Measurements from ENCODE around the gene SFXN4. TPM values are rescaled to one million over a fixed set of nuclear protein-coding genes. Genes with fewer than 3 reads are reported as not detected.

The SFXN4 gene
- total and polyA plus RNA-seq, 2 experiments from 2014 or later: 18.6 to 22.3 TPM

DNA sequence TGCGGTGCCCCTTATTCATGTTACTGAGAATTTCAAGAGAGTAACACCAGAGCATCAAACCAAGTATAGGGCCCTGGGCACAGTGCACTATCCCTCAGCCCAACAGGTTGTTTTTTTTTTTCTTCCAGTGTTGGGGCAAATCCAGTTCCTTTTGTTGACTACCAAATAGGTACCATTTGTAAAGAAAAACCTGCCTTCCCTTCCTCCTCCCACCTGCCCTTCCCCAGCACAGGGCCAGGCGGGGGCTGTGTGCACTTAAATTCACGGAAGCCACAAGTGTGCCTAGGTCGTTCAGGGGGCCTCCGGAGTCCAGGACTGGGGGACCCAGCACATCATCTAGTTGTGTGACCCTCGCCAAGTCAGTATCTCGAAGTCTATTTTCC lies 595 bp upstream of the SFXN4 start (continued):
- TF ChIP-seq, protein P1, sequence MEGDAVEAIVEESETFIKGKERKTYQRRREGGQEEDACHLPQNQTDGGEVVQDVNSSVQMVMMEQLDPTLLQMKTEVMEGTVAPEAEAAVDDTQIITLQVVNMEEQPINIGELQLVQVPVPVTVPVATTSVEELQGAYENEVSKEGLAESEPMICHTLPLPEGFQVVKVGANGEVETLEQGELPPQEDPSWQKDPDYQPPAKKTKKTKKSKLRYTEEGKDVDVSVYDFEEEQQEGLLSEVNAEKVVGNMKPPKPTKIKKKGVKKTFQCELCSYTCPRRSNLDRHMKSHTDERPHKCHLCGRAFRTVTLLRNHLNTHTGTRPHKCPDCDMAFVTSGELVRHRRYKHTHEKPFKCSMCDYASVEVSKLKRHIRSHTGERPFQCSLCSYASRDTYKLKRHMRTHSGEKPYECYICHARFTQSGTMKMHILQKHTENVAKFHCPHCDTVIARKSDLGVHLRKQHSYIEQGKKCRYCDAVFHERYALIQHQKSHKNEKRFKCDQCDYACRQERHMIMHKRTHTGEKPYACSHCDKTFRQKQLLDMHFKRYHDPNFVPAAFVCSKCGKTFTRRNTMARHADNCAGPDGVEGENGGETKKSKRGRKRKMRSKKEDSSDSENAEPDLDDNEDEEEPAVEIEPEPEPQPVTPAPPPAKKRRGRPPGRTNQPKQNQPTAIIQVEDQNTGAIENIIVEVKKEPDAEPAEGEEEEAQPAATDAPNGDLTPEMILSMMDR (conservative IDR thresholded peaks at IDR 0.05; ENCODE audit: low read depth in 2 of 2): no peak
- TF ChIP-seq, protein P2, sequence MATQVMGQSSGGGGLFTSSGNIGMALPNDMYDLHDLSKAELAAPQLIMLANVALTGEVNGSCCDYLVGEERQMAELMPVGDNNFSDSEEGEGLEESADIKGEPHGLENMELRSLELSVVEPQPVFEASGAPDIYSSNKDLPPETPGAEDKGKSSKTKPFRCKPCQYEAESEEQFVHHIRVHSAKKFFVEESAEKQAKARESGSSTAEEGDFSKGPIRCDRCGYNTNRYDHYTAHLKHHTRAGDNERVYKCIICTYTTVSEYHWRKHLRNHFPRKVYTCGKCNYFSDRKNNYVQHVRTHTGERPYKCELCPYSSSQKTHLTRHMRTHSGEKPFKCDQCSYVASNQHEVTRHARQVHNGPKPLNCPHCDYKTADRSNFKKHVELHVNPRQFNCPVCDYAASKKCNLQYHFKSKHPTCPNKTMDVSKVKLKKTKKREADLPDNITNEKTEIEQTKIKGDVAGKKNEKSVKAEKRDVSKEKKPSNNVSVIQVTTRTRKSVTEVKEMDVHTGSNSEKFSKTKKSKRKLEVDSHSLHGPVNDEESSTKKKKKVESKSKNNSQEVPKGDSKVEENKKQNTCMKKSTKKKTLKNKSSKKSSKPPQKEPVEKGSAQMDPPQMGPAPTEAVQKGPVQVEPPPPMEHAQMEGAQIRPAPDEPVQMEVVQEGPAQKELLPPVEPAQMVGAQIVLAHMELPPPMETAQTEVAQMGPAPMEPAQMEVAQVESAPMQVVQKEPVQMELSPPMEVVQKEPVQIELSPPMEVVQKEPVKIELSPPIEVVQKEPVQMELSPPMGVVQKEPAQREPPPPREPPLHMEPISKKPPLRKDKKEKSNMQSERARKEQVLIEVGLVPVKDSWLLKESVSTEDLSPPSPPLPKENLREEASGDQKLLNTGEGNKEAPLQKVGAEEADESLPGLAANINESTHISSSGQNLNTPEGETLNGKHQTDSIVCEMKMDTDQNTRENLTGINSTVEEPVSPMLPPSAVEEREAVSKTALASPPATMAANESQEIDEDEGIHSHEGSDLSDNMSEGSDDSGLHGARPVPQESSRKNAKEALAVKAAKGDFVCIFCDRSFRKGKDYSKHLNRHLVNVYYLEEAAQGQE (IDR thresholded peaks at IDR 0.05; ENCODE audit: unreplicated experiment): no peak
- TF ChIP-seq POLR2AphosphoS5 (IDR thresholded peaks at IDR 0.05; ENCODE audit: low read depth): no peak
- TF ChIP-seq CREB1 (CRISPR knock-in tag; IDR thresholded peaks at IDR 0.05; ENCODE audit: low read depth): no peak
- no peak for TF ChIP-seq ZNF331 (CRISPR knock-in tag; IDR thresholded peaks at IDR 0.05; ENCODE audit: low read depth)
- TF ChIP-seq JUNB (IDR thresholded peaks at IDR 0.05; ENCODE audit: unreplicated experiment): no peak
- no peak for TF ChIP-seq STAT1 (IDR thresholded peaks at IDR 0.05; ENCODE audit: unreplicated experiment)
- no peak for TF ChIP-seq NANOG (IDR thresholded peaks at IDR 0.05; ENCODE audit: borderline replicate concordance)
- TF ChIP-seq ZNF114 (CRISPR knock-in tag; IDR thresholded peaks at IDR 0.05): no peak
- TF ChIP-seq EZH2phosphoT487 (IDR thresholded peaks at IDR 0.05; ENCODE audit: unreplicated experiment): no peak
- TF ChIP-seq EZH2 (IDR thresholded peaks at IDR 0.05; ENCODE audit: low read depth, unreplicated experiment): no peak

DNA sequence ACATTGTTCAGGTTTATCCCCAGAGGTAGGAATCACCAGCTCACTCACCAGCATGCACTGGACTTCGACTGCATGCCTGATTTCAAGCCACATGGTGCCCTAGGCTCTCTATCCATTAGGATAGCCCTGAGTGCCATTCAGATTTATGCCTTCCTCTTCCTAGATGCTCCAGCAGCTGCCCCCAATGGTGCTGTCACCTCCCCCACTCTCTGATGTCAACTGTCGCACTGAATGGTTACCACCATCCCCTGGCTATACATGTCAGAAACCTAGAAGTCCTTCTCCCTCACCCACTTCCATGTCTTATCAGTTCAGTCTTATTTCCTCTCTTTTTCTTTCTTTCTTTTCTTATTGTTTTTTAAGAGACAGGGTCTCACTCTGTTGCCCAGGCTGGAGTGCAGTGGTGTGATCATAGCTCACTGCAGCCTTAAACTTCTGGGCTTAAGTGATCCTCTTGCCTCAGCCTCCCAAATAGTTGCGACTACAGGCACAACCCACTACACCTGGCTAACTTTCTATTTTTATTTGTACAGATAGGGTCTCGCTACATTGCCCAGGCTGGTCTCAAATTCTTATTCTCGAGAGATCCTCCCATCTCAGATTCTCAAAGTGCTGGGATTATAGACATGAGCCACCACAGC lies 2.9 kb downstream of the SFXN4 start:
- H3K4me3 Mint-ChIP-seq: no peak overlapping the region
- peaks cover 32% of the 10 kb centered on the region for H3K36me3 Mint-ChIP-seq (ENCODE audit: low read depth)
- H3F3A ChIP-seq (replicated peaks; ENCODE audit: low read depth): peaks cover 11% of the 10 kb centered on the region; the same call in 1 of the 2 replicates
- H3K79me2 ChIP-seq (replicated peaks; ENCODE audit: insufficient read depth): peaks cover 4% of the 10 kb centered on the region
- peaks cover 13% of the 10 kb centered on the region for H3K4me1 ChIP-seq (ENCODE audit: insufficient read depth)
- no peak overlapping the region for H3K4me2 ChIP-seq
- no peaks in the 10 kb centered on the region for H3K27me3 ChIP-seq (ENCODE audit: insufficient read depth)
- no peaks in the 10 kb centered on the region; the same call in 2 of the 3 replicates for H3K9me3 Mint-ChIP-seq
- H4K20me1 ChIP-seq (replicated peaks; ENCODE audit: insufficient read depth): 0 out of 2 replicates have a peak, but pooled peaks cover 2% of the 10 kb centered on the region
- peaks cover 11% of the 10 kb centered on the region for H3K4me1 Mint-ChIP-seq
- no peak overlapping the region for H3K27ac ChIP-seq (ENCODE audit: low read depth)
- ATAC-seq: no peak
- no peak overlapping the region for H3K27ac Mint-ChIP-seq
- no peaks in the 10 kb centered on the region for H3K9me2 ChIP-seq (ENCODE audit: insufficient read depth)
- peaks cover 12% of the 10 kb centered on the region for H3K27me3 Mint-ChIP-seq (ENCODE audit: insufficient read depth, low read depth, poor library complexity)
- no peak overlapping the region for H2AFZ ChIP-seq
- H3K36me3 ChIP-seq (ENCODE audit: insufficient read depth): peaks cover 4% of the 10 kb centered on the region; the same call in 1 of the 2 replicates
- no peak for DNase-seq (ENCODE audit: low spot score)
- H3K4me3 ChIP-seq: no peak overlapping the region
- TF ChIP-seq, protein P3, sequence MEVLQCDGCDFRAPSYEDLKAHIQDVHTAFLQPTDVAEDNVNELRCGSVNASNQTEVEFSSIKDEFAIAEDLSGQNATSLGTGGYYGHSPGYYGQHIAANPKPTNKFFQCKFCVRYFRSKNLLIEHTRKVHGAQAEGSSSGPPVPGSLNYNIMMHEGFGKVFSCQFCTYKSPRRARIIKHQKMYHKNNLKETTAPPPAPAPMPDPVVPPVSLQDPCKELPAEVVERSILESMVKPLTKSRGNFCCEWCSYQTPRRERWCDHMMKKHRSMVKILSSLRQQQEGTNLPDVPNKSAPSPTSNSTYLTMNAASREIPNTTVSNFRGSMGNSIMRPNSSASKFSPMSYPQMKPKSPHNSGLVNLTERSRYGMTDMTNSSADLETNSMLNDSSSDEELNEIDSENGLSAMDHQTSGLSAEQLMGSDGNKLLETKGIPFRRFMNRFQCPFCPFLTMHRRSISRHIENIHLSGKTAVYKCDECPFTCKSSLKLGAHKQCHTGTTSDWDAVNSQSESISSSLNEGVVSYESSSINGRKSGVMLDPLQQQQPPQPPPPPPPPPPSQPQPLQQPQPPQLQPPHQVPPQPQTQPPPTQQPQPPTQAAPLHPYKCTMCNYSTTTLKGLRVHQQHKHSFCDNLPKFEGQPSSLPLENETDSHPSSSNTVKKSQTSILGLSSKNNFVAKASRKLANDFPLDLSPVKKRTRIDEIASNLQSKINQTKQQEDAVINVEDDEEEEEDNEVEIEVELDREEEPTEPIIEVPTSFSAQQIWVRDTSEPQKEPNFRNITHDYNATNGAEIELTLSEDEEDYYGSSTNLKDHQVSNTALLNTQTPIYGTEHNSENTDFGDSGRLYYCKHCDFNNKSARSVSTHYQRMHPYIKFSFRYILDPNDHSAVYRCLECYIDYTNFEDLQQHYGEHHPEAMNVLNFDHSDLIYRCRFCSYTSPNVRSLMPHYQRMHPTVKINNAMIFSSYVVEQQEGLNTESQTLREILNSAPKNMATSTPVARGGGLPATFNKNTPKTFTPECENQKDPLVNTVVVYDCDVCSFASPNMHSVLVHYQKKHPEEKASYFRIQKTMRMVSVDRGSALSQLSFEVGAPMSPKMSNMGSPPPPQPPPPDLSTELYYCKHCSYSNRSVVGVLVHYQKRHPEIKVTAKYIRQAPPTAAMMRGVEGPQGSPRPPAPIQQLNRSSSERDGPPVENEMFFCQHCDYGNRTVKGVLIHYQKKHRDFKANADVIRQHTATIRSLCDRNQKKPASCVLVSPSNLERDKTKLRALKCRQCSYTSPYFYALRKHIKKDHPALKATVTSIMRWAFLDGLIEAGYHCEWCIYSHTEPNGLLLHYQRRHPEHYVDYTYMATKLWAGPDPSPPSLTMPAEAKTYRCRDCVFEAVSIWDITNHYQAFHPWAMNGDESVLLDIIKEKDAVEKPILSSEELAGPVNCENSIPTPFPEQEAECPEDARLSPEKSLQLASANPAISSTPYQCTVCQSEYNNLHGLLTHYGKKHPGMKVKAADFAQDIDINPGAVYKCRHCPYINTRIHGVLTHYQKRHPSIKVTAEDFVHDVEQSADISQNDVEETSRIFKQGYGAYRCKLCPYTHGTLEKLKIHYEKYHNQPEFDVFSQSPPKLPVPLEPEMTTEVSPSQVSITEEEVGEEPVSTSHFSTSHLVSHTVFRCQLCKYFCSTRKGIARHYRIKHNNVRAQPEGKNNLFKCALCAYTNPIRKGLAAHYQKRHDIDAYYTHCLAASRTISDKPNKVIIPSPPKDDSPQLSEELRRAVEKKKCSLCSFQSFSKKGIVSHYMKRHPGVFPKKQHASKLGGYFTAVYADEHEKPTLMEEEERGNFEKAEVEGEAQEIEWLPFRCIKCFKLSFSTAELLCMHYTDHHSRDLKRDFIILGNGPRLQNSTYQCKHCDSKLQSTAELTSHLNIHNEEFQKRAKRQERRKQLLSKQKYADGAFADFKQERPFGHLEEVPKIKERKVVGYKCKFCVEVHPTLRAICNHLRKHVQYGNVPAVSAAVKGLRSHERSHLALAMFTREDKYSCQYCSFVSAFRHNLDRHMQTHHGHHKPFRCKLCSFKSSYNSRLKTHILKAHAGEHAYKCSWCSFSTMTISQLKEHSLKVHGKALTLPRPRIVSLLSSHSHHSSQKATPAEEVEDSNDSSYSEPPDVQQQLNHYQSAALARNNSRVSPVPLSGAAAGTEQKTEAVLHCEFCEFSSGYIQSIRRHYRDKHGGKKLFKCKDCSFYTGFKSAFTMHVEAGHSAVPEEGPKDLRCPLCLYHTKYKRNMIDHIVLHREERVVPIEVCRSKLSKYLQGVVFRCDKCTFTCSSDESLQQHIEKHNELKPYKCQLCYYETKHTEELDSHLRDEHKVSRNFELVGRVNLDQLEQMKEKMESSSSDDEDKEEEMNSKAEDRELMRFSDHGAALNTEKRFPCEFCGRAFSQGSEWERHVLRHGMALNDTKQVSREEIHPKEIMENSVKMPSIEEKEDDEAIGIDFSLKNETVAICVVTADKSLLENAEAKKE (CRISPR knock-in tag; IDR thresholded peaks at IDR 0.05): no peak
- TF ChIP-seq CREB1 (CRISPR knock-in tag; IDR thresholded peaks at IDR 0.05; ENCODE audit: low read depth): no peak
- TF ChIP-seq STAT1 (IDR thresholded peaks at IDR 0.05; ENCODE audit: unreplicated experiment): no peak
- TF ChIP-seq NANOG (IDR thresholded peaks at IDR 0.05; ENCODE audit: borderline replicate concordance): no peak
